ENCODE results near the gene TRRAP.
A peak's percentile ranks its signal among the peaks of the same experiment; 100 is the strongest.
"Not testable (repeated sequence)": the region's sequence is repeated elsewhere in the genome, so short reads cannot be mapped to it uniquely, and the experiment has no call there.

The TRRAP gene

DNA sequence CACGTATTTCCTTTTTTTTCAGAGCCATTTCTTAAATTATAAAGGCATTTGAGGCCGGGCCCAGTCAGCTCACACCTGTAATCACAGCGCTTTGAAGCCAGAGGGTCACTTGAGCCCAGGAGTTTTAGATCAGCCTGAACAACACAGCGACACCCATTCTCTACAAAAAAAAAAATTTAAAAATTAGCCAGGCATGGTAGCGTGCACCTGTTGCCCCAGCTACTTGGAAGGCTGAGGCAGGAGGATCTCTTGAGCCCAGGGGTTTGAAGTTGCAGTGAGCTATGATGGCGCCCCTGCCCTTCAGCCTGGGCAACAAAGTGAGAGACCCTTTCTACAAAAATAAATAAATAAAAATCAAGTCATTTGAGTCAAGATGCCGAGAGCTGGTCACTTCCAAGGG is 11.6 kb upstream of the TRRAP start:
- no peak for DNase-seq (ENCODE audit: low read depth)

DNA sequence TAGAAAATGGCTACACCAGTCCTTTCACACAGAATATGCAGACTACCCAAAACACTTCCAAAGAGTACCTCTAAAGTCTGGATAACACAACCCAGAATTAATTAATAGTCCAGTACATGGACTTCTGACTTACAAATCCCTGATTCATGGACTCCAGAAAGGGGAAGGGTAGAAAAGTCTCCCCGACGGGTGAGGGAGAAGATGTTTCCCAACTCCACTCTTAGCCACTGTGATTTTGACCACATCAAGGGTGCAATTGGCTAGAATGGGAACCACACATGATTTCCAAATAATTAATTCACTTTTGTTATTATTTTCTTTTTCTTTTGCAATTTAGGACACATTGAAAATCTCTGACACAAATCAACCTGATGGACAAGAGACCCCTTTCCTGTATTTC is 9.9 kb upstream of the TRRAP start:
- no peak for DNase-seq (ENCODE audit: low read depth)

DNA sequence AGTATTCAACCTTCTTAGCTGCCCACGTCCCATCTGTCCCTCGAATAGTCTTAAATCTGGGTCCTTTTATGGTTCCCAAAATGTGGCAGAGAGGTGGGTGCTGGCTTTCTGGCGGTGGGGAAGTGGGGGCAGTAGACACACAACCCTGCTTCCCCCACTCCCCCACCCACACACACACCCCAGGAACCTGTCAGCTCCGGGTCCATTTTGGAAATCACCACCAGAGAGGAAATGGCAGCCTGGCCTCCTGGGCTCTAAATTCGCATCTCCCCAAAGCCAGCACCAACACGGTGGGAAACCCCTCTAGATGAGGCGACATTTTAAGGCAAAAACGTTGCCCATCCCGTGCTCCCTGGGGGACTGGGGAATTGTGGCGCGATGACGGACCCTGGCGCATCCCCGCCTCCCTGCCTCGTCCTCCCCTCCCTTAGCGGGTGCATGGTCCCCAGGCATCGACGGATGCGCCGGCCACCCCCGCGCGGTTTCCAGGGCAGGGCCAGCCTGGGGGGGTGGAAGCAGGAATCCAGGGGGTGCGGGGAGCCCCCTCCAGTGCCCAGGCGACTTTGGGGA is 9.2 kb upstream of the TRRAP start:
- DNase-seq (ENCODE audit: low read depth), result no peak

DNA sequence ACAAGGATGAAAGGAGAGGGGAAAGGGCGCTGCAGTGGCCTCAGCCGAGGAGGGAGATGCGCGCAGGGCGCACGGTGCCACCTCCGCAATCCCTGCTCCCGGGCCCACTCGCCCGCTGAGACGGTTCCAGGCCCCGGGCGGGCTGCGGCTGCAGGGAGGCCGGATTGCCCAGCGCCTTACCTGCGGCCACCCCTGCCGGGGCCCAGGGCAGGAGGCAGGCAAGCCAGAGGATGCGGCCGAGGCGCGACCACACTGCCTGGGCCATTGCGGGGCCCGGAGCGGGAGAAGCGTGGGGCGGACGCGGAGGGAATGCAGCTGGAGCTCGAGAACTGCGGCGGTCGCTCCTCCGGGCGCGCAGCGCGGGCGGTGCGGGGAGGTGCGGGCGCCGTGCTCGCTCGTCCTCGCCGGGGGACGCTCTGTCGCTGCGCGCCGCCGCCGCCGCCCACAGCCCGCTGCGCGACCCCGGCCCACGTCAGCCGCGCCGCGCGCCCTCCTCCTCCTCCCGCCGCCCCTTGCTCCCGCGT is 8.7 kb upstream of the TRRAP start, which contains the start of gene TMEM130:
Gene TMEM130, minus strand, starts transcription at position 418 of the 524 bp plus-strand sequence. Its CDS starts 153 bp downstream, at position 265.
- no peak for DNase-seq (ENCODE audit: low read depth)

DNA sequence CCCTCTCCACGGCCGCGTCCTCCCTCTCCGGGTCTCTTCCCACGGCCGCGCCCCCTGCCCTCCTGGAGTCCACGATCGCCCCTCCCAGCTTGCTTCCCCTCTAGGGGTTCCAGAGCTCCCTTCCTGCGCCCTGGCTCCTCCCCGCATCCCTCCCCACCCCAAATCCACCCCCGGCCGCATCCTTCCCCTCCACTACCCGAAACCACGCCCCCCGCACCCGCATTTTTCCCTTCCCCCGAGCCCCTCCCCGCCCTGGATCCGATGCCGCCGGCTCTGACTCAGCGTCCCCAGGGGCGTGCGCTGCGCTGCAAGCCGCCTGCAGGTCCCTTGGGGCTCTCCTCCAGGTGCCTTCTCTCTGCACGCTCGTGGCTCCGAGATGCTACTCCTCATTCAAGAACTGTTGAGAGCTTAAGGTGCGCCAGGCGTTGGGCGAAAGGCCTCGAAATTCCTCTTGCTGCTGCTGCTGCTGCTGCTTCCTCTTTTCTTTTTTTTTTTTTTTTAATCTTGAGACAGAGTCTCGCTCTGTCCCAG is 8.1 kb upstream of the TRRAP start:
- DNase-seq (ENCODE audit: low read depth), result peak; percentile 62

DNA sequence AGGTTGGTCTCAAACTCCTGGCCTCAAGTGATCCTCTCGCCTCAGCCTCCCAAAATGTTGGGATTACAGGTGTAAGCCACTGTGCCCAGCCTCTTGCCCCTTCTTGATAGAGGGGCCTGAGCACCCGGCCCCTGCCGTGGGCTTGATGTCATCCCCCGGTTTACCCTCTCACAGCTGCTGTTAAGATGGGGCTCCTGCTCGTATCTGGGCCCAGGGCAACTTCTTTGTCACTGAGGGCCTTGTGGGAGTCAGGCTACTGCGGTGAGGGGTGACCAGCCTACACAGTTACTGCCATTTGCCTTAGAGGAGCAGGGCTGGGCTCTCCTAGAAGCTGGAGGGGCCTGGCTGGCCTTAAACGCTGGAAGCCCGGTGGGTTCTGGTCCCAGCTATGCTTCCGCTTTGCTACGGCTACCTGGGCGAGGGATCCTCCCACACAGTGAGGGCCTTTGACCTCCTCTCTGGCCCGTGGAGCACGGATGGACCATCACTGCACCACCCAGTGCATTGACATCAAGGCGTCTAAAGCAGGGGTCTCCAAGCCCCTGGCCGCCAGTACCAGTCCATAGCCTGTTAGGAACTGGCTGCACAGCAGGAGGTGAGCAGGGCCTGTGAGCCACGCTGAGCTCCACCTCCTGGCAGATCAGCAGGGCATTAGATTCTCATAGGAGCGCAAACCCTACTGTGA is 7.4 kb upstream of the TRRAP start:
- no peak for DNase-seq (ENCODE audit: low read depth)

DNA sequence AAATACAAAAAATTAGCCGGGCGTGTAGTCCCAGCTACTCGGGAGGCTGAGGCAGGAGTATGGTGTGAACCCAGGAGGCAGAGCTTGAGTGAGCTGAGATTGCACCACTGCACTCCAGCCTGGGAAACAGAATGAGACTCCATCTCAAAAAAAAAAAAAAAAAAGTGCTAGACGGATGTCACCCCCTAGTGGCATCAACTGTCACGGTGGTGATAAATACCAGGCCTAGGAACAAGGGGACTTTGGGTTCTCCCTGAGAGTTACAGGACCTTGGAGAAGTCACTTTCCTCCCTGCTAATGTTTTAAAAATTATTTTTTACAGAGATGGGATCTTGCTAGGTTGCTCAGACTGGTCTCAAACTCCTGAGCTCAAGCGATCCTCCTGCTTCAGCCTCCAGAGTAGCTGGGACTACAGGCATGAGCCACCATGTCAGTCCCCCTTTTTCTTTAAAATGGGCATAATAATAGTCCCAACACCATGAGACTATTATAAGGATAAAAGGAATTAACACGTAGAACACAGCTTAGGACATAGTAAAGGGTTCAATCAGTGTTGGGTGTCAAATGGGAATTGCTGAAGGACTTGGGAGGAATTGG is 5.9 kb upstream of the TRRAP start:
- DNase-seq (ENCODE audit: low read depth), result no peak

DNA sequence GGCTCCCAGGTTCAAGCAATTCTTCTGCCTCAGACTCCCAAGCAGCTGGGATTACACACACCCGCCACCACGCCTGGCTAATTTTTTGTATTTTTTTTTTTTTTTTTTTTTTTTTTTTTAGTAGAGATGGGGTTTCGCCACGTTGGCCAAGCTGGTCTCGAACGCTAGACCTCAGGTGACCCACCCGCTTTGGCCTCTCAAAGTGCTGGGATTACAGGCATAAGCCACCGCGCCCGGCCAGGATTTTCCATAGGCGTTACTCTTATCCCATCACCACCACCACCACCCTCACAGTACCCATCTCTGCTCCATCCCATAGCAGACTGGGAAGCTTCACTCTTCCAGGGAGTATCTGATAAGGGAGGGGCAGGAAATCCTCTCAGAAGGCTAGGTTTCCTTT is 4.7 kb upstream of the TRRAP start:
- DNase-seq (ENCODE audit: low read depth), result not testable (repeated sequence)

DNA sequence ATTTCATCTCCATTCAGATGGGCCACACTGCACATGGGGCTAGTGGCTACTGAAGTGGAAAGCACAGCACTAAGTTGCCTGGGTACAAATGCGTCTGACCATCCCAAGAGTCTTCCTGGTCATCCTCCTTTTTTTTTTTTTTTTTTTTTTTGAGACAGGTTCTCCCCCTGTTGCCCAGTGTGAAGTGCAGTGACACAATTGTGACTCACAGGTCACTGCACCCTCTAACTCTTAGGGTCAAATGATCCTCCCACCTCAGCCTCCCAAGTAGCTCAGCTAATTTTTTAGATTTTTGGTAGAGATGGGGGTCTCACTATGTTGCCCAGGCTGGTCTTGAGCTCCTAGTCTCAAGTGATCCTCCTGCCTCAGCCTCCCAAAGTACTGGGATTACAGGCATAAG is 3.4 kb upstream of the TRRAP start:
- no peak for DNase-seq (ENCODE audit: low read depth)

DNA sequence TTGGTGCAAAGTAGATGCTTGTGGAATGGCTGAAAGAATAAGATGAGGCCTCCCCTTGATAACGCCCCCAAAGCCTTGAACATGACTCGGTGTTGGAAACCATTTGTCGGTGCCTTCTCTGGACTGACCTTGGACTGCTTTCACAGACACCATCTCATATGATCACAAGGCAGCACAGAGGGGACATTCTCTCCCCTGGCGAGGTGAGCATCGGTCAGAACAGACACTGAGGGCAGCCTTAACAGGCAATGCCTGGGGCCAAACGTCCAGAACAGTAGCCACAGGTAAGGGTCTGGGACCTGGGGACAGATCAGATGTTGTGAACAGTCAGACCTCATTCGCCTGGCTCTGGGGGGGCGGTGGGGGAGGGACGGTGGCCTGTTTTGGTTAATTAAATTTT is 2.8 kb upstream of the TRRAP start:
- no peak for DNase-seq (ENCODE audit: low read depth)

DNA sequence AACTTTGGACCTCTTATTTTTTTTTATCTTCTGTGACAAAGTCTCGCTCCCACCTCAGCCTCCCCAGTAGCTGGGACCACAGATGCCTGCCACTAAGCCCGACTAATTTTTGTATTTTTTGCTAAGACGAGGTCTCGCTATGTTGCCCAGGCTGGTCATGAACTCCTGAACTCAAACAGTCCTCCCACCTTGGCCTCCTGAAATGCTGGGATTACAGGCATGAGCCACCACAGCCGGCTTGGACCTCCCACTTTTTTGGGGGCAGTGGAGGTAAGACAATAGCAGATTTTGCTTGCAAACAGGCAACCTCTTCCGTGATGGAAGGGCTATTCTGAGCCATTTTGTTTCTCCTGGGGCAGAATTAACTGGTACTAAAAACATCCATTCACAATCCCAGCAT is 1.2 kb upstream of the TRRAP start:
- no peak for DNase-seq (ENCODE audit: low read depth)

DNA sequence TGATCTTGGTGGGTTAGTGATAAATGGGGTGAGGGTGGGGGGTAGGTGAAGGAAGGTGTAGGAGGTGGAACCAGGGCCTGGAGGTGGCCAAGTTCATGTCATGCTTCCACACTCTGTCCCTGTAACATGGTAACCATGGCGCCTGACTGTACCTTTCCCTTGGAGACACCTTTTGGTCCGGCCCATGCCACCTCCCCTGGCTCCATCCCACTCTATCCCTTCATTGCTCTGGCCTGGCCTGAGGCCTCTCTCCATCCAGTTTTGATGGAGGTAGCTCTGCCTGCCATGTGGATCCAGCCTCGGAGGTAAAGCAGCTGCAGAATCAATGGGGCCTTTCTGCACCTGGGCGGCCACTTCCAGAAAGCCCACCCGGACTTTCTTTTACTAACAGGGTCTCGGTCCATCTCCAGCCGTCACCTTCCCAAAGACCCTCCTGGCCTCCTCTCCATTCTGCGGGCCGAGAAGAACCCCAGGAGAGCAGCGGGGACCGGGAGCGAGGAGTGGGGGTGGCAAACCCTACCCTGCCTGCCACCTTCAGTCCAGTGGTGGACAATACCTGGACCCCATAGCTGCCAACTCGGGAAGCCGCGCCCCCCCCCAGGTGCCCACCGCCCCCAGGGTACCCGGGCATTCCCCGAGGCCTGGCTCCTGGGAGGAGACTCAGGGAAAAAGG is 504 bp upstream of the TRRAP start:
- DNase-seq (ENCODE audit: low read depth), result no peak

DNA sequence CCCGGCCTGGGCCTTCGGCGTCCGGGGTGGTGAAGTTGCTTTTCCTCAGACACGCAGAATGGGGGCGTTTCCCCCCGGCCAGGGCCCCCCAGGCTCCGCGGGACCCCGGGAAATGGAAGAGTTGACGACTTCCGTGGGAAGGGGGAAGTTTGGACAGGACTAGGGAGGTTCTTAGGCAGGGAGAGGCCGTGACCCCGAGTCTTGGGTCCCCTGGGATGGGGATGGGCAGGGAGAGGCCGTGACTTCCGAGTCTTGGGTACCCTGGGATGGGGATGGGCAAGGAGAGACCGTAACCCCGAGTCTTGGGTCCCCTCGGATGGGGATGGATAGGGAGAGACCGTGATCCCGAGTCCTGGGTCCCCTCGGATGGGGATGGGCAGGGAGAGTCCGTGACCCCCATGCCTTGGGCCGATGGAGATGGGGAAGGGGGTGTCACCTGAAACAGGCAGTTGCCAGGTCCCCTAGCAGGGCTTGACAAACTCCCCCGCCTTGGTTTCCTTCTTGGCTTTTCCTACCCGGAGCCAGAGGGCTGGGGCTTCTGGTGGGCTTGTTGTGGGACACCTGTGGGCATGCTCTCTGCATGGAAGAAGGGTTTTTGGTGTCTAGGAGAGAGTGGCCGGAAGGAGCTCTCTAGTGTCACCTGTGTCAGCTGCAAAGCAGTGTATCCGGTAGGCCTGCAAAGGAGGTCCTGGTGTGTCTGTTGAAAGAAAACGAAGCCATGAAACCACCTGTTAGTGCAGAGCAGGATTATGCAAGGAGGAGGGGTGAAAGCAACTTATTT is 1.1 kb downstream of the TRRAP start:
- peak; percentile 40 for DNase-seq (ENCODE audit: low read depth)

DNA sequence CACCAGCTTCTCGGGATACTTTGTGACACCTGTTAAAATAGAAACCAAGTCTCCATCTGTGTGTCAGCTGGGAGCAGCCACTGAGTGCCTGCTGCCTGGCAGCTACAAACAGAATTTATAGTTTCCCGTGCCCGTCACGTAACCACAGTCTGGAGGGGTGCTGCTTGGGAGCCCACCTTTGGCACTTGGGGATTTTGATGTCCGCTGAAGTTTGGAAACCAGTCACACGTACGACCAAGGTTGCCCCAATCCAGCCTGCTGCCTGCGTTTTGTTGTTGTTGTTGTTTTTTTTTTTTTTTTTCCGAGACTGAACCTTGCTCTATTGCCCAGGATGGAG is 1.6 kb downstream of the TRRAP start:
- no peak for DNase-seq (ENCODE audit: low read depth)

DNA sequence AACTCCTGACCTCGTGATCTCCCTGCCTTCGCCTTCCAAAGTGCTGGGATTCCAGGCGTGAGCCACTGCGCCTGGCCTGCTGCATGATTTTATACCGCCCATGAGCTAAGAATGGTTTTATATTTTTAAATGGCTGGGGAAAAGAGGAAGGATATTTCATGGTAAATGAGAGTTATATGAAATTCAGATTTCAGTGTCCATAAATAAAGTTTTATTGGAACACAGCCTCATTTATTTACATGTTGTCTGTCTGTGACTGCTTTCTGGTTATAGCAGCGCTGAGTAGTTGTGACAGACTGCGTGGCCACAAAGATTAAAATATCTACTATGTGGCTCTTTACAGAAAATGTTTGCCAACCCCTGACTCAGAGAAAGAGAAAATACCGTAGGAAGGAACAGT is 2.2 kb downstream of the TRRAP start:
- no peak for DNase-seq (ENCODE audit: low read depth)

DNA sequence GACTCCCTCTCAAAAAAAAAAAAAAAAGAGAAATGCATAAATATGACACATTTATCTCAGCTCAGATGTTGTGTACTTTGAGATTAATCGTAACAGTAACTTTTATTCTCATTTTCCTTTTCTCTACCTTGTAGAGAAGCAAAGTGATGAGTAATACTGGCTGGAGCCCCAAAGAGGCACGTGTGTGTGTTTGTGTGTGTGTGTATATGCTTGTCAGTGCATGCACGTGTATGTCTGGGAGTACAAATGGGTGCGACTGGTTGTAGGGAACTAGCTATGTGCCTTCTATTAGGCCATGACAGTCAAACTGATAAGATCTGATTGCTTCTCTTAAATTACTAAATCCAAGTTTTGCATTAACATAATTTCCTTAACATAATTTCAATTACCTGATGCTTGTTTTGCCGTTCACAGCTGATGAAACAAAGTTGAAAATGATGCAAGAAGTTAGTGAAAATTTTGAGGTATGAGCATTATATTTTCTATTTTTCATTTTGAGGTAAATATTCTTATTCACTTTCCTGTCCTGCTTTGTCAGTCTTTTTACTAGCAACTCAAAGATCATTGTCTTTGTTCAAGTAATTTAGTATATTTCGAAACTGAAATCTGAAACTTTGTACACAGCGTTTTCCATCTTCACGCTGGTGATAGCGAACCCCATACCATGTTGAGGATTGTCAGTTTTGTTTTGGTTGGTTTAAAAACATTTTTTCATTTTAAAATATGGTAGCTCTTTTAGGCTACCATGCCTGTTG is 3.4 kb downstream of the TRRAP start:
- no peak for DNase-seq (ENCODE audit: low read depth)

DNA sequence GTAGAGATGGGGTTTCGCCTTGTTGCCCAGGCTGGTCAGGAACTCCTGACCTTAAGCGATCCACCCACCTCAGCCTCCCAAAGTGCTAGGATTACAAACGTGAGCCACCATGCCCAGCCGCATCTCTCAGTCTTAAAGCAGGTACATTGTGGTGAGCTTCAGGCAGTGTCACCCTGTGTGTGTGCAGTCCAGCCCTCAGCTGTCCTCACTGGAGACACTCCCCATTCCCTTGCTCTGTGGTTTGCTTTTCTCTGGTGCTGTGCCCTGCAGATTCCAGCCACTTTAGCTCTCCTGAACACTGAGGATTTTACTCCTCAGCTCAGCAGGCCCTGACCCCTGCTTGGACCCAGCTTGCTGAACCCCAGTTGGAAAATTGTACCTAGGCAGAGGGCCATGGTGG is 6.1 kb downstream of the TRRAP start:
- DNase-seq (ENCODE audit: low read depth), result no peak

DNA sequence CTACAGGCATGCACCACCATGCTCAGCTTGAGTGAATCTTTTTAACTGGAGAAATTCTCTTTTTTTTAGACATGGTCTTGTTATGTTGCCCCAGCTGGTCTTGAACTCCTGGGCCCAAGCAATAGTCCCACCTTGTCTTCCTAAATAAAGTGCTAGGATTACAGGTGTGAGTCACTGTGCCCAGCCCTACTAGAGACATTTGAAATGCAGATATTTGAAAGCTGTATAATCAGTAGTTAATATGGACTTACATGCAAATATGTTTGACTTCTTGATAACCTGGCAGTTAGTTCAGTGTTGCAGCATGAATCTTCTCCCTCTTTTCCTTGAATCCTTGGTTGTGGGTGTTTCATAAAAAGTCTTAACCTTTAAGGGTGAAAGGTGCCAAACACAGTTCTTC is 8.7 kb downstream of the TRRAP start:
- DNase-seq (ENCODE audit: low read depth), result no peak

DNA sequence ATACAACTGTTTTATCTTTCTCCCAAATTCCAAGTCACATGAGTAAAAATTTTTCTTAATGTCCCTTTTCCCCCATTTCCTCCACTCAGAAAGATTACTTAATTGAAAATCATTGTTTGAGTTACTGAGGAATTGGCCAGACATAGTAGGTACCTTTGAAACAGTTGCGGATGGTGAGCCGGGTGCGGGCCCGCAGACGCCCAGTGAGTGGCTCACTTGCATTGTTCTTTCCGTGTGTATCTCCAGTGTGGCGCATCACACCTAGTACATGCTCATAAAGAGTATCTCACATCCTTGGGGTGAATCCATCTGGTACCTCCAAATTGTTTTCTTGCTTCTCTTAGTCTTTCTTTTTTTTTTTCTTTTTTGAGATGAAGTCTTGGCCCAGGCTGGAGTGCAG is 14.3 kb downstream of the TRRAP start:
- no peak for DNase-seq (ENCODE audit: low read depth)

DNA sequence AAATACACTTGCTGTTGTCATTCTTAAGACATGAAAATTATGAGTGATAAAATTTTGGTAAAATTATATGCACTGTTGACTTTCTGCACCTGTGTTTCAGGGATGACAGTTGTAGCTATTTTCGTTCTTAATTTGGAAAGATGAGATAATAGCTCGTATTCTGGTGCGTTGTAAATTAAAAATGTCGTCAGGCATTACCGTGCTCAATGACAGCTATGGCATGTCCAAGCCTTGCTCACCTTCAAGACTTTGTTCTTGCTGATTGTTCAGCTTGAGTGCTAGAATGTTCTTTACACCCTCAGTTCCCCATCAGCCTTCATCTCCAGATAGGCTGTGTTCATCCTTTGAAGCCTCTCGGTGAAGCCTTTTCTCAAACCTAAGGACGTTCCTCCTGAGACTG is 21.5 kb downstream of the TRRAP start:
- no peak for DNase-seq (ENCODE audit: low read depth)

DNA sequence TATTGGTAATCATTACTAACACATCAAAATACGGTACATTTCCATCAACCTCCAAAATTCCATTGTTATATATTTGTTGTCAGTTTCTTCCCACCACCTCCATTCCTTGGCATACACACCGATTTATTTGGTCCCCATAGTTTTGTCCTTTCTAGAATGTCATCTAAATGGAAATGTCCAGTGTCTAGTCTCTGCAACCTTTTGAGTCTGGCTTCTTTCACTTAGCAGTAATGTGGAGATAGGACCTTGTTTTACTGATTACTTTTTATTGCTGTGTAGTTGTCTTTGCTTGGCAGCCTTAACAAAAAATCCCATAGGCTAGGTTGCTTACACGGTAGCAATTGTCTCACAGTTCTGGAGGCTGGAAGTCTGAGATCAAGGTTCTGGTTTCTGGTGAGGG is 22.5 kb downstream of the TRRAP start:
- DNase-seq (ENCODE audit: low read depth), result no peak
